HepG2 (cell line): ENCODE measurements around the gene PPM1K. TPM values are rescaled to one million over a fixed set of nuclear protein-coding genes. Genes with fewer than 3 reads are reported as not detected.

Experiments used
- ATAC-seq: fragments of 200-7000 bp; cut with Tn5 transposase; 3 replicates; pipeline ENCODE4 v1.9.1; 2020; ENCODE audit warnings: mild to moderate bottlenecking, moderate library complexity
- BruUV-seq: library from RNA; stranded (reverse); fragments of 400-500 nt; replicated peaks from 2 replicates; lab custom pipeline; 2021; lab: Mats Ljungman, UMichigan
- CTCF ChIA-PET: fragments of 300-600 bp; formaldehyde crosslinking; extraction: SDS; loops from one replicate; lab custom pipeline; 2021; ENCODE audit warnings: low total read pairs, inconsistent platforms, low intra/inter-chr PET ratio; lab: Yijun Ruan, JAX
- POLR2A ChIA-PET: fragments of 350-600 bp; sonication (Branson Sonifier 250); formaldehyde crosslinking; loops from one replicate; lab custom pipeline; 2020; ENCODE audit warnings: antibody characterized with exemption, inconsistent platforms; lab: Yijun Ruan, JAX
- DNase-seq: peaks from one replicate; pipeline ENCODE4 v3.0.0-alpha.2; 2015; ENCODE audit warnings: low spot score
- FAIRE-seq: peaks from 3 replicates; lab custom pipeline; 2011; peaks lifted over from hg19 to GRCh38; lab: Jason Lieb, UNC
- H2AFZ ChIP-seq: one replicate; pipeline ENCODE4 v1.6.1; 2011; ENCODE audit warnings: low read length, inconsistent platforms
- H3K27ac ChIP-seq: fragments of 300-600 bp; 3 replicates; pipeline ENCODE4 v1.8.0; 2011; ENCODE audit warnings: mixed run types, mild to moderate bottlenecking, mixed read lengths, low read length, inconsistent platforms; ENCODE audit not compliant: insufficient read depth; ENCODE audit errors: extremely low read length
- H3K27me3 ChIP-seq, 2 experiments: fragments of 200-600 bp in 1 of 2; 2 replicates in 1 of 2; 3 replicates in 1 of 2; pipeline versions ENCODE4 v1.6.0 to v1.8.0; 2011; ENCODE audit warnings: low read length in 2 of 2, mild to moderate bottlenecking in 2 of 2, moderate library complexity in 2 of 2, inconsistent platforms in 1 of 2; ENCODE audit not compliant: insufficient read depth in 2 of 2, control insufficient read depth in 1 of 2
- H3K36me3 ChIP-seq, 2 experiments: fragments of 200-600 bp in 1 of 2; replicated peaks in 1 of 2; 2 replicates in 1 of 2; 3 replicates in 1 of 2; pipeline versions ENCODE4 v1.5.1 to v1.8.0; 2011; ENCODE audit warnings: low read length in 2 of 2, inconsistent platforms in 1 of 2; ENCODE audit not compliant: insufficient read depth in 2 of 2, control insufficient read depth in 1 of 2
- H3K4me1 ChIP-seq: 2 replicates; pipeline ENCODE4 v1.5.1; 2012; ENCODE audit warnings: low read length, inconsistent platforms; ENCODE audit not compliant: insufficient read depth
- H3K4me2 ChIP-seq: 2 replicates; pipeline ENCODE4 v1.6.0; 2011; ENCODE audit warnings: low read depth, low read length, inconsistent platforms
- H3K4me3 ChIP-seq, 3 experiments: fragments of 200-600 bp in 1 of 3; sonication (generic), shearing (Covaris generic) in 1 of 3; replicated peaks in 1 of 3; 2 replicates each; pipeline ENCODE4 v1.5.1; 2011 to 2016; ENCODE audit warnings: low read length in 3 of 3, inconsistent platforms in 2 of 3, low read depth in 2 of 3, mild to moderate bottlenecking in 2 of 3, control low read depth in 1 of 3, mixed read lengths in 1 of 3; ENCODE audit not compliant: insufficient read depth in 1 of 3
- H3K79me2 ChIP-seq: one replicate; pipeline ENCODE4 v1.6.1; 2011; ENCODE audit warnings: low read length, inconsistent platforms; ENCODE audit not compliant: insufficient read depth
- H3K9ac ChIP-seq: 2 replicates; pipeline ENCODE4 v1.6.0; 2011; ENCODE audit warnings: mild to moderate bottlenecking, low read depth, low read length, inconsistent platforms; ENCODE audit not compliant: insufficient read depth
- H3K9me3 ChIP-seq: 2 replicates; pipeline ENCODE4 v1.5.1; 2012; ENCODE audit warnings: mild to moderate bottlenecking, low read length
- H4K20me1 ChIP-seq: 2 replicates; pipeline ENCODE4 v1.6.0; 2011; ENCODE audit warnings: inconsistent platforms, mild to moderate bottlenecking, low read length, moderate library complexity; ENCODE audit not compliant: insufficient read depth
- CENPBD1 ChIP-seq: sonication (generic); formaldehyde crosslinking; IDR thresholded peaks from 2 replicates; pipeline ENCODE4 v1.8.0; 2022; ENCODE audit warnings: missing genetic modification reagents, low read depth, mild to moderate bottlenecking, borderline replicate concordance
- ETV6 ChIP-seq: sonication (generic); formaldehyde crosslinking; conservative IDR thresholded peaks from 2 replicates; pipeline ENCODE4 v1.4.0; 2020; ENCODE audit warnings: missing genetic modification reagents
- HOXA3 ChIP-seq: sonication (generic); formaldehyde crosslinking; IDR thresholded peaks from 2 replicates; pipeline ENCODE4 v1.5.0; 2020; ENCODE audit warnings: missing genetic modification reagents
- NFYC ChIP-seq: IDR thresholded peaks from 2 replicates; pipeline ENCODE4 v1.6.1; 2016; ENCODE audit warnings: missing genetic modification reagents, missing compliant biosample characterization
- NR2C2 ChIP-seq: sonication (generic); formaldehyde crosslinking; IDR thresholded peaks from 2 replicates; pipeline ENCODE4 v1.4.0; 2020; ENCODE audit warnings: missing genetic modification reagents, mild to moderate bottlenecking, moderate library complexity, borderline replicate concordance
- NR2F6 ChIP-seq, 2 experiments: IDR thresholded peaks; 2 replicates each; pipeline ENCODE4 v1.6.1; 2016; ENCODE audit warnings: antibody characterized with exemption in 1 of 2, mild to moderate bottlenecking in 1 of 2
- RERE ChIP-seq: IDR thresholded peaks from 2 replicates; pipeline ENCODE4 v1.6.1; 2016; ENCODE audit warnings: low read depth, missing genetic modification reagents, missing compliant biosample characterization
- TAF15 ChIP-seq: fragments of 200-400 bp; formaldehyde crosslinking; IDR thresholded peaks from one replicate; pipeline ENCODE4 v1.6.1; 2018; ENCODE audit warnings: mild to moderate bottlenecking, low read depth, low read length; ENCODE audit not compliant: poor library complexity, severe bottlenecking
- THRA ChIP-seq: sonication (generic); formaldehyde crosslinking; IDR thresholded peaks from 2 replicates; pipeline ENCODE4 v1.4.0; 2020; ENCODE audit warnings: missing genetic modification reagents, borderline replicate concordance
- ZFAT ChIP-seq: sonication (generic); formaldehyde crosslinking; conservative IDR thresholded peaks from 2 replicates; pipeline ENCODE4 v1.8.1; 2023; ENCODE audit warnings: missing genetic modification reagents, inconsistent platforms
- ZNF256 ChIP-seq: sonication (generic); formaldehyde crosslinking; conservative IDR thresholded peaks from 2 replicates; pipeline ENCODE4 v1.4.0; 2020; ENCODE audit warnings: missing genetic modification reagents
- ZNF557 ChIP-seq: sonication (generic); formaldehyde crosslinking; IDR thresholded peaks from 2 replicates; pipeline ENCODE4 v1.4.0; 2020; ENCODE audit warnings: missing genetic modification reagents
- ZNF75D ChIP-seq: sonication (generic); formaldehyde crosslinking; IDR thresholded peaks from 2 replicates; pipeline ENCODE4 v1.8.1; 2023; ENCODE audit warnings: missing genetic modification reagents, mild to moderate bottlenecking, borderline replicate concordance
- ZNF772 ChIP-seq: sonication (generic); formaldehyde crosslinking; IDR thresholded peaks from 2 replicates; pipeline ENCODE4 v1.5.0; 2020; ENCODE audit warnings: mild to moderate bottlenecking, missing genetic modification reagents
- ZSCAN12 ChIP-seq: sonication (generic); formaldehyde crosslinking; IDR thresholded peaks from 2 replicates; pipeline ENCODE4 v1.9.0; 2021; ENCODE audit warnings: mild to moderate bottlenecking, missing genetic modification reagents
- WGBS: methylation state at CpG from one replicate; pipeline ENCODE4 v1.1.6; 2017; ENCODE audit warnings: low lambda C conversion rate; 5-methylcytosine and 5-hydroxymethylcytosine counted together
- in situ Hi-C: cut with HindIII; loops from 2 replicates; pipeline ENCODE4 v1.10.0; 2017; ENCODE audit warnings: low pct_unique_long_range_greater_than_20kb; ENCODE audit not compliant: extremely low pct_ligation_motif_present
- intact Hi-C: fragments of 100-400 bp; cut with micrococcal nuclease; formaldehyde crosslinking; loops from one replicate; pipeline ENCODE4 v1.10.0; 2022; ENCODE audit not compliant: unreplicated experiment
- polyA plus RNA-seq, 8 experiments: library from polyadenylated mRNA; depleted of rRNA in 3 of 8; stranded (reverse) in 7 of 8; unstranded in 1 of 8; fragments of >200 nt; fragmentation: Illumina TruSeq in 4 of 8; extraction: Trizol in 4 of 8; gene quantifications; 2 replicates each; pipeline versions ENCODE4 v1.2.1 to v1.2.3, GENCODE V29; 2011 to 2016; ENCODE audit warnings: low read depth in 4 of 8, missing spikeins in 1 of 8, mixed read lengths in 1 of 8; ENCODE audit not compliant: insufficient read depth in 1 of 8
- total RNA-seq, 5 experiments: library from RNA; depleted of rRNA; stranded (reverse); fragments of >200 nt; fragmentation: Illumina TruSeq; extraction: Trizol; gene quantifications; 2 replicates each; pipeline ENCODE4 v1.2.3, GENCODE V29; 2016; ENCODE audit warnings: low read depth in 1 of 5
- TF ChIP-seq, protein P1 (sequence below): sonication (generic); formaldehyde crosslinking; IDR thresholded peaks from 2 replicates; pipeline ENCODE4 v1.5.0; 2020; ENCODE audit warnings: missing genetic modification reagents

PPM1K gene
- total and polyA plus RNA-seq, 2 of the 13 experiments (the other 11 are each of a cell fraction or from before 2014, with no cell fraction given) = 11.9 to 17.8 TPM

DNA sequence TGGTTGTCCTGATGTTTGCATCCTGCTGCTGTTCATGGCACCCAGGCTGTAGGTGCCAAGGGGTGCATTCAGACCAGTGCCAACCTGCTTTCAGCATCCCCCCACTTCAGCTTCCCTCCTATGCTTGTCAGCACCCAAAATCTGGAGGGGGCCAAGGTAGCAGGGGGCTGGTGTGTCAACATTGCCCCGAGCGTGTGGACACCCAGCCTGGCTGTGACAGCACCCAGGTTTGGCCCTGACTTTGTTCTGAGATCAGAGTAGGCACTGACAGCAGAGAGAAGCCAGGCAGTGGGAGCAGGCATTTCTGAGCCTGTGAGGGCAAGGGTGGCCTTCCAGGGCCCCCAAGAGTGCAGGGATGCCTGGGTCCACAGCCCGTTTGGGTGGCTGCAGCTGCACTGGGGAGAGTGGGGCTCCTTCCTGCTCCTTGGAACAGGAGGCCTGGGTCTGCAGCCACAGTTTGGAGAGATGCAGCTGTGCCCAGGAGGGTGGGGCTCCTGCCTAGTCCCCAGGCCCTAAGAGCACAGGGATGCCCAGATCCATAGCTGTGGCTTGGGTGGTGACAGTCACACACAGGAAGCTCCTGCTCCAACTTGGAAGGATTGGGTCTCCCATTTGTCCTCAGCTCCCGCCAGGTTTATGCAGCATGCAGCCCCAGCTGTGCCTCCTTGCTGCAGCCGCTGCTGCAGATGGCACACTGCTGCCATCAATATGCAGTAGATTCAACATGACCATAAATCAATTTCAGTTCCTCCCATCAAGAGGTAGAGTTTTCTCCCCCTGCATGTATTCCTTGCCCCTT is 12.3 kb upstream of the PPM1K start:
- CTCF ChIA-PET = no interaction called here
- no peak for TF ChIP-seq NFYC (CRISPR knock-in tag)
- TF ChIP-seq NR2C2 (CRISPR knock-in tag) = no peak
- TF ChIP-seq RERE (CRISPR knock-in tag) = no peak
- TF ChIP-seq ZNF772 (CRISPR knock-in tag) = no peak
- TF ChIP-seq, protein P1, sequence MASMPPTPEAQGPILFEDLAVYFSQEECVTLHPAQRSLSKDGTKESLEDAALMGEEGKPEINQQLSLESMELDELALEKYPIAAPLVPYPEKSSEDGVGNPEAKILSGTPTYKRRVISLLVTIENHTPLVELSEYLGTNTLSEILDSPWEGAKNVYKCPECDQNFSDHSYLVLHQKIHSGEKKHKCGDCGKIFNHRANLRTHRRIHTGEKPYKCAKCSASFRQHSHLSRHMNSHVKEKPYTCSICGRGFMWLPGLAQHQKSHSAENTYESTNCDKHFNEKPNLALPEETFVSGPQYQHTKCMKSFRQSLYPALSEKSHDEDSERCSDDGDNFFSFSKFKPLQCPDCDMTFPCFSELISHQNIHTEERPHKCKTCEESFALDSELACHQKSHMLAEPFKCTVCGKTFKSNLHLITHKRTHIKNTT (CRISPR knock-in tag) = no peak
- TF ChIP-seq ZSCAN12 (CRISPR knock-in tag) = no peak
- no peak for TF ChIP-seq HOXA3 (CRISPR knock-in tag)
- no peak for TF ChIP-seq TAF15
- no peak for TF ChIP-seq ETV6 (CRISPR knock-in tag)
- TF ChIP-seq ZFAT (CRISPR knock-in tag) = no peak
- TF ChIP-seq THRA (CRISPR knock-in tag) = no peak
- no peak for TF ChIP-seq ZNF557 (CRISPR knock-in tag)
- no peak for TF ChIP-seq NR2F6 (IDR thresholded peaks at IDR 0.05)
- TF ChIP-seq NR2F6 (CRISPR knock-in tag; IDR thresholded peaks at IDR 0.05) = no peak
- no peak for TF ChIP-seq ZNF256 (CRISPR knock-in tag)
- no peak for TF ChIP-seq CENPBD1 (CRISPR knock-in tag)
- TF ChIP-seq ZNF75D (CRISPR knock-in tag) = no peak

More for the DNA sequence above, 12.3 kb upstream of the PPM1K start:
- ATAC-seq (no peak), DNase-seq (no peak), FAIRE-seq (no peak)
- Histone ChIP-seq H4K20me1 (no peaks in the 10 kb centered on the region), H3K9ac (no peak overlapping the region), H3K27me3 (peaks cover 0 to 19% of the 10 kb centered on the region in 2 experiments; a peak in 2 of 5 replicates), H3K4me1 (no peaks in the 10 kb centered on the region), H3K4me3 (no peak overlapping the region), H2AFZ (no peak overlapping the region), H3K9me3 (no peaks in the 10 kb centered on the region), H3K4me2 (no peak overlapping the region), H3K79me2 (no peaks in the 10 kb centered on the region), H3K27ac (no peak overlapping the region), H3K36me3 (no peaks in the 10 kb centered on the region)
- 7% methylated on average over 2 of the region's 5 CpGs for WGBS
- intact Hi-C loops (no loop called here), in situ Hi-C loops (no loop called here)
- BruUV-seq = no TSS peak
- POLR2A ChIA-PET = no interaction called here
